ENCODE measurements around the gene PKIG. TPM values are rescaled to one million over a fixed set of nuclear protein-coding genes. Genes with fewer than 3 reads are reported as not detected.

PKIG gene
- total RNA-seq, 2 experiments from 2014 or later, result 31.7 to 46.9 TPM

DNA sequence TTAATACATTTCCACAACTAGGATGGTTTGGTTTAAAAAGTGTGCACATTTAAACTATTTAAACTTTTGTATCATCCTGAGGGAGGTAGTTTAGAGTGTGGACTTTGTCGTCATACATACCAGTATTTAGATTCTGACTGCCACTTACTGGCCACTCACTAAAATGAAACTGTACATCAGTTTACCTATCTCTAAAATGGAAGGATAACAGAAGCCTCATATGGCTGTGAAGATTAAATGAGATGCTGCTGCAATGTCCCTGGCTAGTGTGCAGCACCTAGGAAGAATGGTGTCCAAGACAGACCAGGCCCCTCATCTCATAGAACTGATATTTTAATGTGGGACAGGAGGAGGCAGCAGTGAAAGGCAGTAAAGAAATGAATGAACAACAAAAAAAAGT is 12.0 kb upstream of the PKIG start:
- intact Hi-C loops (cut with micrococcal nuclease; ENCODE audit: unreplicated experiment), result no loop called here
- H3K36me3 ChIP-seq (ENCODE audit: insufficient read depth, low read length), result no peaks in the 10 kb centered on the region
- no peak for DNase-seq (ENCODE audit: low spot score)
- no peaks in the 10 kb centered on the region for H3K9me3 ChIP-seq (ENCODE audit: low read length)
- H3K9me2 ChIP-seq (ENCODE audit: insufficient read depth, low read length), result no peaks in the 10 kb centered on the region
- no peaks in the 10 kb centered on the region for H3K79me2 ChIP-seq (ENCODE audit: insufficient read depth, low read depth, low read length)
- TF ChIP-seq CTCF (conservative IDR thresholded peaks at IDR 0.05; ENCODE audit: low read length), result peak; percentile 31; the same call in 1 of the 2 replicates
- no peak for TF ChIP-seq EZH2phosphoT487 (IDR thresholded peaks at IDR 0.05; ENCODE audit: borderline replicate concordance, low read depth, low read length)
- no peak overlapping the region for H3K4me3 ChIP-seq (ENCODE audit: low read depth, low read length, poor library complexity, severe bottlenecking)
- H3K27ac ChIP-seq (ENCODE audit: low read depth, low read length, poor library complexity, severe bottlenecking), result no peak overlapping the region
- H4K20me1 ChIP-seq (ENCODE audit: insufficient read depth, low read length), result no peaks in the 10 kb centered on the region
- H3K4me2 ChIP-seq (ENCODE audit: low read length), result no peak overlapping the region
- no TSS peak for BruUV-seq (replicated peaks)
- ChIA-PET CTCF (ENCODE audit: unreplicated experiment) (no interaction called here), POLR2A (interaction anchor here (1.2 to 1.5 kb wide), 2 partner anchors 16 to 49 kb away, joined by 3 to 4 read pairs; partner anchors contain the start of gene SERINC3)
- no peak overlapping the region for H2AFZ ChIP-seq (ENCODE audit: low read length)
- peaks cover 33% of the 10 kb centered on the region for H3K4me1 ChIP-seq (ENCODE audit: insufficient read depth, low read length, poor library complexity, severe bottlenecking)

DNA sequence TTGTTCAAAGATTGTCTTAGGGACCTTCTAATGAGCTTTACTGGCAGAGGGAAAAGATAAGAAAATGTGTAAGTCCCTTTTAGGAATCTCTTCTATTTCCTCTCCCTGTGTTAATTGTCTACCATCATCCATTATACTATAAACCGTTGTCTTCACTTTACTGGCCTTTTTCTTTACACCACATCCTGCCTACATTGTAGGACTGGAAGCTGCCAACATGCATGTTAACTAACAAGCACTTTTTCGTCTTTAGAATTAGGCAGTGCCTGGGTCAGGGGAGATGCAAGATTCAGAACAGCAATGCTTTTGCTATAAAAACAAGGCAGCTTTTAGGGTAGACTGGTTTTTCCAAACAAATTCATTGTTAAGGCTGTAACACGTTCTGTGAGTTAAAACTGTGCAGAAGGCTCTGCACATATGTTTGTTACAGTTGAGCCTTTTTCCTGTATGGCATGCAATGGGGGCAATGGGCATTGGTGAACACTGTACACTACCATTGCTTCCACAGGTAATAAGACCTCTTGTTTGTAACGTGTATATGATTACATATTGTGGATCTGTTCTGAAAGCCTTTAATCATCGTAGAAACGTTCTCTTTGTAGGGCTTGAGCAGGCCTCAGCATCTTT is 10.9 kb upstream of the PKIG start:
- TF ChIP-seq CTCF (conservative IDR thresholded peaks at IDR 0.05; ENCODE audit: low read length), result no peak
- TF ChIP-seq EZH2phosphoT487 (IDR thresholded peaks at IDR 0.05; ENCODE audit: borderline replicate concordance, low read depth, low read length), result no peak
- H3K4me2 ChIP-seq (ENCODE audit: low read length), result peak overlapping the region; percentile 41
- no peaks in the 10 kb centered on the region for H3K9me2 ChIP-seq (ENCODE audit: insufficient read depth, low read length)
- no peaks in the 10 kb centered on the region for H3K36me3 ChIP-seq (ENCODE audit: insufficient read depth, low read length)
- peak overlapping the region; percentile 92 for H2AFZ ChIP-seq (ENCODE audit: low read length)
- DNase-seq (ENCODE audit: low spot score), result peak; percentile 40
- no peaks in the 10 kb centered on the region for H3K9me3 ChIP-seq (ENCODE audit: low read length)
- no peak overlapping the region for H3K4me3 ChIP-seq (ENCODE audit: low read depth, low read length, poor library complexity, severe bottlenecking)
- H3K4me1 ChIP-seq (ENCODE audit: insufficient read depth, low read length, poor library complexity, severe bottlenecking), result peaks cover 45% of the 10 kb centered on the region
- BruUV-seq (replicated peaks), result no TSS peak
- H3K79me2 ChIP-seq (ENCODE audit: insufficient read depth, low read depth, low read length), result no peaks in the 10 kb centered on the region
- ChIA-PET CTCF (ENCODE audit: unreplicated experiment) (no interaction called here), POLR2A (interaction anchor here (0.7 to 1.5 kb wide), 3 partner anchors 15 to 50 kb away, joined by 3 to 4 read pairs (median 4); partner anchors contain the start of gene SERINC3)
- H4K20me1 ChIP-seq (ENCODE audit: insufficient read depth, low read length), result no peaks in the 10 kb centered on the region
- intact Hi-C loops (cut with micrococcal nuclease; ENCODE audit: unreplicated experiment), result no loop called here
- peak overlapping the region; percentile 47 for H3K27ac ChIP-seq (ENCODE audit: low read depth, low read length, poor library complexity, severe bottlenecking)

All from OCI-LY7 (cell line).